Epithelial cell of proximal tubule (primary cell): ENCODE measurements around the gene RAP1A. TPM values are rescaled to one million over a fixed set of nuclear protein-coding genes. Genes with fewer than 3 reads are reported as not detected.
"Not testable (repeated sequence)": the region's sequence is repeated elsewhere in the genome, so short reads cannot be mapped to it uniquely, and the experiment has no call there.

Experiments
- DNase-seq: peaks from one replicate; pipeline ENCODE4 v3.0.0-alpha.2; 2011; ENCODE audit warnings: low read depth
- H3K4me3 ChIP-seq: 2 replicates; pipeline ENCODE4 v1.5.1; 2011; ENCODE audit warnings: low read depth, mild to moderate bottlenecking, low read length
- CTCF ChIP-seq: conservative IDR thresholded peaks from 2 replicates; pipeline ENCODE4 v1.5.1; 2012; ENCODE audit warnings: low read depth, mild to moderate bottlenecking, low read length
- total RNA-seq: library from RNA; depleted of rRNA; stranded (reverse); fragments of >200 nt; gene quantifications from 2 replicates; pipeline ENCODE4 v1.2.3, GENCODE V29; 2015

Gene RAP1A
- total RNA-seq, 1 donor from 2014 or later = 25.7 TPM

- DNase-seq = no peak
- no peak for TF ChIP-seq CTCF
- H3K4me3 ChIP-seq = no peak overlapping the region
These were observed 9.8 kb downstream of the RAP1A start for GRCh38 chr1:111629190-111629954.

GRCh38 chr1:111630567-111630966 lies 11.0 kb downstream of the RAP1A start:
- no peak for DNase-seq
- TF ChIP-seq CTCF = no peak

GRCh38 chr1:111631502-111631901 lies 11.9 kb downstream of the RAP1A start:
- DNase-seq = no peak
- no peak overlapping the region for H3K4me3 ChIP-seq
- no peak for TF ChIP-seq CTCF

More at GRCh38 chr1:111630567-111630966, 11.0 kb downstream of the RAP1A start:
- no peak overlapping the region for H3K4me3 ChIP-seq

GRCh38 chr1:111632771-111633170 lies 13.2 kb downstream of the RAP1A start:
- not testable (repeated sequence) for H3K4me3 ChIP-seq, DNase-seq

GRCh38 chr1:111633736-111634247 lies 14.2 kb downstream of the RAP1A start:
- TF ChIP-seq CTCF = no peak
- no peak for DNase-seq
- H3K4me3 ChIP-seq = no peak overlapping the region

- no peak for DNase-seq
- TF ChIP-seq CTCF = no peak
- no peak overlapping the region for H3K4me3 ChIP-seq
These were observed 15.9 kb downstream of the RAP1A start for GRCh38 chr1:111635324-111636009.

GRCh38 chr1:111638320-111638719 lies 18.7 kb downstream of the RAP1A start:
- no peak for DNase-seq

More at GRCh38 chr1:111638320-111638719, 18.7 kb downstream of the RAP1A start:
- H3K4me3 ChIP-seq = no peak overlapping the region
- no peak for TF ChIP-seq CTCF
